DMS153 treated with DMSO at 0.1 percent for 48 hours (cell line): Measurements from ENCODE around the gene RBM28.

Source experiments
- DNase-seq: peaks from one replicate; lab custom pipeline; 2025; ENCODE audit not compliant: unreplicated experiment; lab: John Stamatoyannopoulos, UW

The RBM28 gene

GRCh38 chr7:128350708-128351295 is 7.1 kb upstream of the RBM28 start:
- no peak for DNase-seq

DNA sequence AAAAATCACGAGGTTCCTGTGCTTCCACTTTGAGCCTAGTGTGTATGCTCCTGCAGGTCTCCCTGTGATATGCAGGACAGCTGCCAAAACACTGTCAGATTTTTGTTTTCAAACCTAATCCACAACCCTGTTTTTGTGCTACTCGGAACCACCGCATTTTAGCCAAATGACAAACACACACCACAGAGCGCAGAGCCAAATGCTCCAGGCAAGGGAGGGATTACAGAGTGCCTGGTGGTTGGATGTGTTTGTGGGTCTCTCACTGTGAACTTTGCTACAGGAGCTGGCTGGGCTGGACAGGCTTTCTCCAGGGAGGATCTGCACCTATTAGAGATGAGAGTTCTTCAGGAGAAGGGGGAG is 5.7 kb upstream of the RBM28 start:
- no peak for DNase-seq

GRCh38 chr7:128347647-128348097 is 4.0 kb upstream of the RBM28 start:
- DNase-seq: peak; percentile 8

DNA sequence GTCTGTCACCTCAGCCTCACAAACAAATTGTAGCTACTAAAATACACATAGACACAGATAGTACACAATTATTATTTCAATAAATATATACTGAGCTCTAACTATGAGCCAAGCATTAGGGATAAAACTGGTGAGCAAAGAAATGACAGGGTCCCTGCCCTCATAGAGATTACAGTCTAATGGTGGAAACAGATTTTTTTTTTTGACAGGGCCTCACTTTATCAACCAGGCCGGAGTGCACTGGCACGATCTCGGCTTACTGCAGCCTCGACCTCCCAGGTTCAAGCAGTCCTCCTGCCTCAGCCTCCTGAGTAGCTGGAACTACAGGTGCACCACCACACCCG is 695 bp upstream of the RBM28 start:
- DNase-seq: no peak

- DNase-seq: no peak
Observed at GRCh38 chr7:128341733-128342132, 2.0 kb downstream of the RBM28 start.

GRCh38 chr7:128335730-128336129 is 8.0 kb downstream of the RBM28 start:
- DNase-seq: no peak

DNA sequence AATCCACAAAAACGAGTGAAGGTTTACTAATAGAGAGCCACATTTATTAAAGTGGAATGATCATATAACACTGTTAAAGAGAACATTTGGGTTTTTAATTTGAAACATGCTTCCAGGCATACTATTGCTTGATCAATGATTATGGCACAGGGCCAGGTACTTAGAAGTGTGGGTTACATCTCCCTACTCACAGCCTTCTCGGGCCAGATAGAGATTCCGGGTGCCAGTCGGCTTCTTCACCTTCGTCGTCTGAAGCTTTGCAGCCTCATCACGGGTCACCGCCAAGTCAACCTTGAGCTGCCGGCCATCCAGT is 19.4 kb downstream of the RBM28 start:
- DNase-seq: no peak

DNA sequence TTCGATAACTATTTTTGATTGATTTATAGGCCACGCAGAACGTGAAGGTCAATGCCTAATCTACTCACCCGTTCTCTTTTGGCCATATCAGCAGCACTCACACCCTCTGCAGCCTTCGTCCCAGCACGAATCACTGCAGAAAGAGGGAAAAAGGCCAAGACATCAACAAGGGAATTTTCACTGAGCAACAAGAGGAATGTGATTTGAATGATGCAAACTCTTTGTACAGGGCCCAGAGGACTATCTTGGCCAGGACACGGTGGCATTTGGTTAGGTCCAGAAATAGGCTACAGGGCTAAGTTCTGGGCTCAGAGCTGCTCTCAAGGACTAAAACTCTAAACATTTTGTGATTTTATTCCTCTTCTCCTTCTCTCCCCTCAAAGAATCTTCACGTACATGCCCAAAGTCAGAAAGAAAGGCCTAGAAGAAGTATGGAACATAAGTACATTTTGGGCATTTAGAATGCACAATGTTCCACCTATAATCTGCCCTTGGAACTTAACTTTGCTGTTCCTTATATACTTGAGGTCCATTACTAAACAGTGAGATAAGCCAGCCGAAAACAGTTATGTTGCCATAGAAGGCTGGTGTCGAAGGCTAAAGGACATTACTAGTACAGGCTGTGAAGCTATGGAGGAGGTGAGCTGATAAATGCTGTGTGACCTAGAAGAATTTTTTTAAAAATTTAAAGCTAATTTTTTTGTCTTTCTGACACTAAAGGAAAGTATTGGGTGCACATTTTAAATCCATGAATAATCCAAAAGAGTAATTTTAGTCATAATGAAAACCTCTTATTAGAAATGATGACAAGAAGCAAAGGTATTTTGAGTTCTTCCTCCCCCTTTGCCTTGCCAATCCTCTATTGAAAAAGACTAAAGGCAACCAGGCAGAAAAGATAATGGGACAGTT is 20.0 kb downstream of the RBM28 start:
- no peak for DNase-seq

DNA sequence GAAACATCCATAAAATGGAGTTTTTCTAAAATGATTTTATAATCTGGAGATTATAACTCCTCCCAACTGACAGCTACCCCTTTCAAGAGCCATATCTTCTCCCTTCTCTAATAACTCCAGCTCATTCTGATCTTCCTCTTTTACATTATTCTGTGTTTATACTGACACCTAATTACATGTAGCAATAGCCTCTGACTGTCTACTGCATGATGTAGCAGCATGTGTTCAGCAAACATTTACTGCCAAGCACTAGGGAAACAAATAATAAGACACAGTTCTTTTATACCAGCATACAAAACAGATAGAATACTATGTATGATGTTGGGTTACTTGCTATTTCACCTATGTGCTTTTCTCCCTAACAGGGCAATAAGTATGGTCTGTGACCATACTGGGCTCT is 20.7 kb downstream of the RBM28 start:
- no peak for DNase-seq

DNA sequence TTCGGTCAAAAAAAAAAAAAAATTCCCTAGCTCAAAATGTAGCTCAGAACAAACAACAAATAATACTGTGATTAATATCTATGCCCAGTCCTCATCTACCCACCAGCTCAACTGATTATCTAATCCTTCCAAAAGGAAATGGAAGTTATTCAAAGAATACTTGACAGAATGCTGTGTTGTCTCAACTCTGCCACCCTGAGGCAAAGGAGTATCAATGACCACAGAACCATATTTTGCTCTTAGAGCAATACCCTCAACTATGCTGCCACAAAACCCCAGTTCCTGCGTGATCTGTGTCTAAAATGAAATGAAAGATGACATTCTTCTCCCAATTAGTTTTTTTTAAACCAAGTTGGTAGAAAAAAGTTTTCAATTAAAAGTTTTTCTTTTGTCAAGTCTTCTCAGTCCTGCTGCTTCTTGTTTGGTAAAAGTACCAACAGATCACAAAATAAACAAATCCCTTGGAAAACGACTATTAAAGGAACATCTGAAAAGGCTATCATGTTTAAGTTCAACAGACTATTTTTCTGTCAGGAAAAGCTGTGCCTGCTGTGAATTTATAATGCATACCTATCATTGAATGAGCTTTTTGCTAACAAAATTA is 21.6 kb downstream of the RBM28 start:
- DNase-seq: no peak

GRCh38 chr7:128321044-128321422 is 22.7 kb downstream of the RBM28 start:
- no peak for DNase-seq

DNA sequence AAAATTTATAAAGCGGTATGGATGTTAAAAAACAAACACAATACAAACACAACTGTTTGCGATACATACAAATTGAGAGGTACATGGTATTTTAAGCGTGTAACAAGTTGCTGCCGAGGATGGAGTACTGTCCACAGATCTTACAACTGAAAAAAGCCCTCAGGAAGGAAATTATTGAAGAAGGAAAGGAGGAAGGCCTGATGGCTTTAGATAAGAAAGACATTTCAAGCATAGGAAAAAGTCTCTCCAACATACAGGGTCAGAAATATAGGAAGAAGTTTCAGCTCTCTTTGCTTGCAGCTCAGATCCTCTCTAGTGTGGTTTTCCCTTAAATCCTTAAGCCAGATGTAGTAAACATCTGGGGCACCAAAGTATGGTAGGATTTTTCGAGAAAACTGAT is 25.0 kb downstream of the RBM28 start:
- DNase-seq: no peak

DNA sequence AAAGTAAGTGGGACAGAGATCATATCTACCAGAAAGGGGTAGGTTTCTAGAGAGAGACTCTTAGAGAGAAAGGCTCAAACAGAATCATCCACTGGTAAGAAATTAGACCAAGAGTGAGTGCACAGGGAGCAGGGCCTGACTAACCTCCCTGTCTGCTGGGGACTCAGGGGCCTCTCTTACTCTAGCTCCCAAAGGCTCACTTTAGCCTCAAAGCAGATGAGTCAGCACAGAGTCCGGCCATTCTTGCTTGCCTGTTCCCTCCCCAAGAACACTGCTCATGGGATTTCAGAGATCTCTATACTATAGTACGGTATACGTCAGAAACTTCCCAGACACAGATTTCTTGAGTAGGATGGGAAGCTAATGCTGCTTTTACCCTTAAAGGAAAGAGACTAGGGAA is 32.7 kb downstream of the RBM28 start:
- no peak for DNase-seq

DNA sequence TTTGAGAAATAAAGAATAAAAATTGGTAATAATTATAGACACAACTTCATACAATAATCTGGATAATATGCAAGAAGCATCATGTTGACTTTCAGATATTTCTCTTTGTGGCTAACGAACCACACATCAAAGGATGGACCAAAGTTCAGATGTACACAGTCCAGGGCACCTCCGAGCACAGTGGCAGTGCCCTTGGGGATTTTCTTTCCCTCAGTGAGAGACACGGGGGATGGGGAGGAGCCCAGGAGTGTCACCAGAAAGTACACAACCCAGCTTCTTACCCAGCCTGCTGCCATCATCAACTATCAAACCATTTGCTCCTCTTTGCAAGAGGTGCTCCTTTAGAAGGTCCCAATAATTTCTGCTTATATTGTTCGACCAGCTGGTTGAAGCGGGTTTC is 33.2 kb downstream of the RBM28 start:
- DNase-seq: no peak

- no peak for DNase-seq
Observed at GRCh38 chr7:128309976-128310375, 33.7 kb downstream of the RBM28 start.

DNA sequence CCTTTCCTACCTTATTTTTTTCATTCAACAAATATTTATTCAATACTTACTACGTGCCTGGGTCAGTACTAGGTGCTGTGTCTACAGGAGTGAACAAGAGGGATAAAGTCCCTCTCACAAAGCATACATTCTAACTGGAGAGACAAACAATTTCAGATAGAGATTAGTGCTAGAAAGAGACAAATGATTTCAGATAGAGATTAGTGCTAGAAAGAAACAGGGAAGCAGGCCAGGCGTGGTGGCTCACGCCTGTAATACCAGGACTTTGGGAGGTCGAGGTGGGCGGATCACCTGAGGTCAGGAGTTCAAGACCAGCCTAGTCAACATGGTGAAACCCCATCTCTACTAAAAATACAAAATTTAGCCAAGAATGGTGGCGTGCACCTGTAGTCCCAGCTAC is 34.6 kb downstream of the RBM28 start:
- DNase-seq: no peak

GRCh38 chr7:128307061-128307460 is 36.6 kb downstream of the RBM28 start:
- no peak for DNase-seq

- DNase-seq: no peak
Observed at GRCh38 chr7:128304212-128304611, 39.5 kb downstream of the RBM28 start.

GRCh38 chr7:128303643-128304042 is 40.1 kb downstream of the RBM28 start:
- no peak for DNase-seq

- DNase-seq: no peak
Observed at GRCh38 chr7:128303133-128303532, 40.6 kb downstream of the RBM28 start.

DNA sequence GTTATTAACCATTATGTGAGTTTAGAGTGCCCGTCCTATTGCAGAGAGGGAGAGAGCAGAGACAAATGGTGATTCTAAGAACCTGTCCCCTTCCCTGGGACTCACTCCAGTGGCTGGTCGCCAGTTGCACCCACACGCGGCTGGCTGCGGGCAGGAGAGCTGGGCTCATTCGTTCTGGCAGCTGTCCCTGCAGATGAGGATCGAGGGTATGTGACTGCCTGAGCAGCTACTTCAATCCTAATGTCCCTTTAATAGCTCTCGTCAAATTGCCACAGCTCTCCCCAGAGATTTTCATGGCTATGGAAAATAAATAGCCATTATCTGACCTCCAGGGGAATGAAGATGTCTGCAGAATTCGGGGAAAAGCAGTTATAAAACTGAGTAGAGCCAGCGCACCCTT is 41.6 kb downstream of the RBM28 start:
- DNase-seq: no peak

GRCh38 chr7:128299109-128299607 is 44.5 kb downstream of the RBM28 start:
- no peak for DNase-seq
